Gastrocnemius medialis (tissue), 4 donors: ENCODE data around the gene CACNB4. TPM values are rescaled to one million over a fixed set of nuclear protein-coding genes. Genes with fewer than 3 reads are reported as not detected.

Source experiments
- ATAC-seq, 2 donors: fragments of 150-250 bp; one replicate each; pipeline ENCODE4 v1.9.1; 2016
- DNase-seq, 2 donors: peaks; one replicate each; pipeline ENCODE4 v3.0.0-alpha.2; 2019
- H3K27ac ChIP-seq, 4 donors: fragments of 200-600 bp; sonication (generic); 1 replicate in 1 of 4; 2 replicates in 3 of 4; pipeline ENCODE4 v1.5.1; 2016 to 2018; ENCODE audit warnings: mild to moderate bottlenecking in 2 of 4, moderate library complexity in 1 of 4
- H3K27me3 ChIP-seq, 3 donors: fragments of 200-600 bp; sonication (generic) in 2 of 3; 1 replicate in 1 of 3; 2 replicates in 2 of 3; pipeline versions ENCODE4 v1.5.1 to v1.6.0; 2016 to 2019; ENCODE audit warnings: mild to moderate bottlenecking in 1 of 3, moderate library complexity in 1 of 3
- H3K36me3 ChIP-seq, 2 donors: fragments of 200-600 bp; sonication (generic) in 1 of 2; one replicate each; pipeline ENCODE4 v1.5.1; 2017 to 2018
- H3K4me1 ChIP-seq, 2 donors: fragments of 200-600 bp; sonication (generic) in 1 of 2; one replicate each; pipeline ENCODE4 v1.5.1; 2016 to 2017; ENCODE audit warnings: mild to moderate bottlenecking in 2 of 2
- H3K4me3 ChIP-seq, 4 donors: fragments of 200-600 bp; sonication (generic) in 3 of 4; 1 replicate in 1 of 4; 2 replicates in 3 of 4; pipeline ENCODE4 v1.5.1; 2016 to 2019; ENCODE audit warnings: mild to moderate bottlenecking in 2 of 4
- H3K9me3 ChIP-seq, 3 donors: fragments of 200-600 bp; sonication (generic) in 2 of 3; 1 replicate in 1 of 3; 2 replicates in 2 of 3; pipeline ENCODE4 v1.5.1; 2016 to 2019
- CTCF ChIP-seq, 5 experiments: fragments of 450-650 bp in 3 of 5; fragments of 200-600 bp in 2 of 5; sonication (generic) in 2 of 5; IDR thresholded peaks in 4 of 5; conservative IDR thresholded peaks in 1 of 5; 1 replicate in 4 of 5; 2 replicates in 1 of 5; pipeline ENCODE4 v1.5.1; 2016 to 2019; ENCODE audit warnings: antibody characterized with exemption in 5 of 5, mild to moderate bottlenecking in 3 of 5, moderate library complexity in 3 of 5
- POLR2A ChIP-seq, 2 donors: fragments of 450-650 bp; IDR thresholded peaks; one replicate each; pipeline ENCODE4 v1.6.1; 2017; ENCODE audit warnings: antibody characterized with exemption in 2 of 2, mild to moderate bottlenecking in 2 of 2, moderate library complexity in 2 of 2
- in situ Hi-C, 4 donors: fragments of 200-750 bp; cut with MboI; loops; one replicate each; pipeline versions ENCODE4 v1.15.0 to v1.8.0; 2017; ENCODE audit warnings: low sequenced_read_pairs in 4 of 4
- intact Hi-C: fragments of 100-400 bp; cut with DNase I; formaldehyde crosslinking; loops from one replicate; pipeline ENCODE4 v1.15.1; 2023; ENCODE audit warnings: low total_unique reads
- total RNA-seq, 4 donors: library from RNA; depleted of rRNA; stranded (reverse); fragments of >200 nt; gene quantifications; one replicate each; pipeline versions ENCODE4 v1.1.0 to v1.2.3, GENCODE V29; 2016

Gene CACNB4
- total RNA-seq, 4 donors from 2014 or later, result 0.04 to 0.56 (median 0.36) TPM

DNA sequence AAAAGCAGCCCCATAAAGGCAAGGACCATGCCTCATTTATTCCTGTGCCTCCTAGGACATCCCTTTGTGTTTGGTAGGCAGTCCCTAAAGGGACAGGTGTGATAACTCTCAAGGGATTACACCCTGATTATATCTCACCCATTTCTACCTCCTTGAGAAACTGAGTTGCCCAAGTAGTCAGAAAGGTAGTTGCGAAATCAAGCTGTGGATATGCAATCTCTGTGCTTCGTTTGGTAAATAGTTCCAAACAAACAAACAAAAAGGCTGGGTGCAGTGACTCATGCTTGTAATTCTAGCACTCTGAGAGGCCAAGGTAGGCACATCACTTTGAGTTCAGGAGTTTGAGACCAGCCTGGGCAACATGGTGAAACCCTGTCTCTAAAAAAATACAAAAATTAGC lies 170.5 kb downstream of the CACNB4 start:
- H3K9me3 ChIP-seq, result no peaks in the 10 kb centered on the region
- peak; percentile 24 to 43 for DNase-seq
- peaks cover 13 to 14% of the 10 kb centered on the region in 2 donors for H3K4me1 ChIP-seq
- H3K27ac ChIP-seq, result peak overlapping the region; percentile 27 to 54 (median 48)
- ATAC-seq, result peak; percentile 94 to 97
- in situ Hi-C loops, result no loop called here
- H3K36me3 ChIP-seq, result no peaks in the 10 kb centered on the region
- TF ChIP-seq POLR2A (IDR thresholded peaks at IDR 0.05), result no peak
- no peak for TF ChIP-seq CTCF (IDR thresholded peaks at IDR 0.05 in 4 of 5, conservative IDR thresholded peaks at IDR 0.05 in 1 of 5)
- intact Hi-C loops, result loop anchor here (10.0 kb wide), 1 partner anchor 164 kb away; no protein-coding TSS in a partner anchor
- H3K4me3 ChIP-seq, result no peak overlapping the region
- H3K27me3 ChIP-seq, result no peaks in the 10 kb centered on the region

DNA sequence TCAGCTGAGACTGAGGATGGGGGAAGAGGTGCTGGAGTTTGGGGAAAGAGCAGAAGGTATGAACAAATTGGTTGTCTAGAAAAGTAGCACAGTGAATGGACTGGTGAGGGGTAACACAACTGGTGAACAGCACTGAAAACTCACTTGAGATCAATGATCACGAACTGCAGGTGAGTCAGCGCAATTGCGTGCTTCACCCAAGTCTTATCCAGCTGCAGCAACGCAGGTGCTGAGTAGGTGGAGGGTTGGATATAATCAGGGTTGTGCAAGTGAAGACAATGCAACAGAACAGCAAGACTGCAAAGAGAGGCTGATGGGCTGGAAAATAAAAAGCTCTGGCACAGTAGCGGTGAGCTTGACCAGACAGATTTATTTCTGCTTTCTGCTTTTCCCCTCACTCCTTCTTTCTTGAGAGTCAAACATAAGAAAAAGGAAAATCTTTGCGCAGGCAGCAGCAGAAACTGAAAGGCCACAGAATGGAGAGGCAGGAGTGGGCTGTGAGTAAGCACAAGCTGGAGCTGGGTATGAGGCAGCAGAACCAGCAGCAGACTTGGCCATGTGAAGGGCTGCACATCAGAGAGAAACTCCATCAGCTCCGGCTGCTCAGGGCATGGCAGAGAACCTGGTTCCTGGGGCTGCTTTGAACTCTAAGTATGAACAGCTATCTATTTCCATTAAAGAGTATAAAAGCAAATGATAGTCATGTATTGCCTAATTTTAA lies 171.2 kb downstream of the CACNB4 start:
- ATAC-seq (no peak), DNase-seq (no peak)
- TF ChIP-seq CTCF (IDR thresholded peaks at IDR 0.05 in 4 of 5, conservative IDR thresholded peaks at IDR 0.05 in 1 of 5), result no peak
- no peak for TF ChIP-seq POLR2A (IDR thresholded peaks at IDR 0.05)
- no peaks in the 10 kb centered on the region for H3K9me3 ChIP-seq
- no peaks in the 10 kb centered on the region for H3K36me3 ChIP-seq
- H3K4me1 ChIP-seq, result peaks cover 19 to 20% of the 10 kb centered on the region in 2 donors
- intact Hi-C loops, result loop anchor here (10.0 kb wide), 1 partner anchor 163 kb away; no protein-coding TSS in a partner anchor
- no peaks in the 10 kb centered on the region for H3K27me3 ChIP-seq
- peak overlapping the region; percentile 27 to 54 (median 48) for H3K27ac ChIP-seq
- H3K4me3 ChIP-seq, result no peak overlapping the region
- in situ Hi-C loops, result no loop called here

DNA sequence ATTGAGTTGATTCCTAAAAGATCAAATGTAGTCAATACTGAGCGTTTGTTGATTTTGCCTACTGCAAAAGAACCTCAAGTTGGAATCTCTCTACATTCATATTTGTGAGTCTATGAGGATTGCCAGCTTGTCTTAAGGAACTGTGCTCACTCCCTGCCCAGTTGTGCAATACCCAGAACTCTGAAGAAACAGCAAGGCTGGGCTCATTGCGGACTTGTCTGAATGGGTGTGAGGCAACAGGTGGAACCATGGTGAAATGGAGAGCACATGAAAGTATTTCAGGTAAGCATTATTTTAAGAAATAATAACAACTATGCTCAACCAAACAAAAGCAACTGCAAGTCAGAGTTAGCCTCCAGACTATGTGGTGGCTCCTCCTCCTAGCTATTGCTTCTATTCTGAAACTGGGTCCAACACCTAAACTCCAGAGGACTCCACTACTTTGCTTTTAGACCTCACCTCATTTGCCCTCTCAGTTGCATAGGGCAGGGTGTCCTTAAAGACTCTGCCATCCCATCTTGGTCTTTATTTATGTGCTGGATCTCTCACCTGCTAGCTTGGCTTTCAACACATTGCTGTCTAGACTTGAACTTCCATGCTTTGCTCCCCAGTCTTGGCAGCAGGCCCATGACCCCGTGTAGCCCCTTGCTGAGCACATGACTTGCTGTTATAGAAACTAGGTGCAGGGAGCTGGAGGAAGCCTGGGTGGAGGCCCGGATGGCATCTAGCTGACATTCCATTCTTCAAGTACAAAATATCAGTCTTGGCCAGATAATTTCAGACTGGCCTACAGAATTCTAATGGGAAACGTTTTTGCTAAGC lies 175.8 kb downstream of the CACNB4 start:
- no peak for TF ChIP-seq POLR2A (IDR thresholded peaks at IDR 0.05)
- no peak for TF ChIP-seq CTCF (IDR thresholded peaks at IDR 0.05 in 4 of 5, conservative IDR thresholded peaks at IDR 0.05 in 1 of 5)
- intact Hi-C loops, result loop anchor here (2.0 to 10.0 kb wide), 2 partner anchors 94 to 158 kb away; partner anchors contain the start of gene ARL5A

DNA sequence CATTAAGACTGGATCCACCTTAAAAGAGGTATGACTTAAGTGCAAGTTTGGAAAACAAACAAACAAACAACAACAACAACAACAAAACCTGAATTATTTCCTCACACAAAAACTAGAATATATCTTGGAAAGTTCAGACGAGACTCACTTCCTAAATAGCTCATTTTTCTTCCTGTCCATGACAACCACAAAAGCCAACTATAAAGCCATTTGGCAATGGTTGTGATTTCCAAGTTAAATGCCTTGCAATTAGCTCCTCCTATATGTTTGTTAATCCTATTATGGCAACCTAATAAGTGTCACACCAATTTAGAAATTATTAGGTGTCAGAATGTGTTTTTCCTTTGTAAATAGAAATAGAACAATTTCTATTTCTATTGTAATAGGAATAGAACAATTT lies 179.1 kb downstream of the CACNB4 start:
- no peaks in the 10 kb centered on the region for H3K9me3 ChIP-seq
- TF ChIP-seq POLR2A (IDR thresholded peaks at IDR 0.05) (no peak), CTCF (IDR thresholded peaks at IDR 0.05 in 4 of 5, conservative IDR thresholded peaks at IDR 0.05 in 1 of 5) (no peak)
- intact Hi-C loops, result loop anchor here (10.0 kb wide), 1 partner anchor 155 kb away; no protein-coding TSS in a partner anchor
- H3K4me1 ChIP-seq, result peaks cover 11 to 13% of the 10 kb centered on the region in 2 donors
- H3K27ac ChIP-seq, result no peak overlapping the region
- H3K36me3 ChIP-seq, result no peaks in the 10 kb centered on the region
- no peak for ATAC-seq
- in situ Hi-C loops, result no loop called here
- no peaks in the 10 kb centered on the region for H3K27me3 ChIP-seq
- H3K4me3 ChIP-seq, result no peak overlapping the region
- DNase-seq, result no peak

More for the DNA sequence above, 175.8 kb downstream of the CACNB4 start:
- no peaks in the 10 kb centered on the region for H3K27me3 ChIP-seq
- no peaks in the 10 kb centered on the region for H3K36me3 ChIP-seq
- no peak overlapping the region for H3K4me3 ChIP-seq
- DNase-seq, result peak; percentile 61 to 86
- H3K9me3 ChIP-seq, result no peaks in the 10 kb centered on the region
- peaks cover 11 to 13% of the 10 kb centered on the region in 2 donors for H3K4me1 ChIP-seq
- peak; percentile 92 to 98 for ATAC-seq
- in situ Hi-C loops, result no loop called here
- H3K27ac ChIP-seq, result peak overlapping the region; percentile 58 to 76 (median 70)
